Cortex of kidney (tissue), 1 donor: ENCODE data around the gene CRIP1.

Experiments
- DNase-seq: peaks from one replicate; lab custom pipeline; 2025; lab: John Stamatoyannopoulos, UW

The CRIP1 gene

DNA sequence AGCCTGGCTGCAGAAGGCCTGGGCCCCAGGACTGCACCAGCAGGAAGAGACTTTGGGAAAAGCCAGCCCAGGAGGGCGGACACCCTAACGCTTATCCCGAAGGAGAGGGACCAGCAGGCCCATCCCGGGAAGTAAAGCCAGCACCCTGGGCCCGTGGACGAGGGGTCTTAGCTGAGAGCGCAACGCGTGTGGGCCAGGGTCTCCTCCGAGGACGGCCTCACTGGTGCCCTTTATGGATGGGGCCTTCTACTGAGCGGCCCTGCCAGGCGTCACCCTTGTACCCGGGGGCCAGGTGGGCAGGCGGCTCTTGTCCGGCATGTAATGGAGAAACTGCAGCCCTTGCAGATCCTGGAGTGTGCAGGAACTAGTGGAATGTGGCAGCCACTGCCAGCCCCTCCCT lies 18.4 kb downstream of the CRIP1 start:
- DNase-seq, result no peak

DNA sequence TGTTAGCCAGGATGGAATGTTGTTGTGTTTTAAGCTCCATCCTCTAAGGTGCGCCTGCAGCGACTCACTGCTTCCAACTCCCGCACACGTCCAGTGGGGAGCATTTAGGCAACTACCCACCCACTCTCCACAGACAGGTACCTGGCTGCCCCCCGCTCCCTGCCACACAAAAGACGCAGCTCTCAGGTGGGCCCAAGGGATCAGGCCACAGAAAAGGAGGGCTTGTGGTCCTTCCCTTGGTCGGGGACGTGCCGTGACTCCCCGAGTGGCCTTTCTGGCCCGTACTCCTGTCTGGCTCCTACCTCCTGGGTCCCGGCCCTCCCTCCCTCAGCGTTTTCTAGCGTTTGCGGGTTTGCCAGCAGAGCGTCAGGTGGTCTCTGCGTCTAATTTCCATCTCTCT lies 20.6 kb downstream of the CRIP1 start:
- no peak for DNase-seq

DNA sequence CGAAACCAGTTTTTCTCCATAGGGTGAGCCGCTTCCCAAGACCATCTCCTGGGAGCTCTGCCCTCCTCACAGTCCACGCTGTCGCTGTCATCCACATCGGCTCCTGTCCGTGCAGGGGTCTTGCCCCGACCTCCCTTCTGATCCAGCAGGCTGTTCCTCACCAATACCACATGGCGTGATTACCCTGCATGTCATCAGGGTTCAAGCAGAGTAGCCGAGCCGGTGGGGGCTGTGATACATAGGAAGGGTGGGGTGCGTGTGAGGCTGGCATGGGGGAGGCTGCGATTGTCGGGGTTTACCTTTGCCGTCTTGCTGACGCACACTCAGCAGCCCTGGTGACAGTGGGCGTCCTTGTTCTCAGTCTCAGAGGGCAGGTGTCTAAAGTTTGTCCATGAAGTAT lies 21.4 kb downstream of the CRIP1 start:
- no peak for DNase-seq

- DNase-seq, result no peak
Measured at GRCh38 chr14:105508601-105509000, 21.9 kb downstream of the CRIP1 start.

DNA sequence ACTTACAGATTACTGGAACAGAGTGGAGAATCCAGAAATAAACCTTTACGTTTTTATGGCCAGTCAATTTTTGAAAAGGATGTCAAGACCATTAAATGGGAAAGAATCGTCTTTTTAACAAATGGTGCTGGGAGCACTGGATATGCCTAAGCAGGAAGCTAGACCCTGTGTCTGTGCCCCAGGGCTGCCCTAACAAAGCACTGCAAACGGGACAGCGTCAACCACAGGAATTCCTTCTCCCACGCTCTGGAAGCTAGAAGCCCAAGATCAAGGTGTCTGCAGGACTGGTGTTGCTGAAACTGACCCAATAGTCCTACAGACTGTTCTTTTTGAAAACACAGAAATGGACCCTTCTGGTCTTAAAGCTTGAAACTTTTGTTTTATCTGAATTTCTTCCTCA lies 30.4 kb downstream of the CRIP1 start:
- DNase-seq, result no peak

GRCh38 chr14:105519946-105520698 lies 33.4 kb downstream of the CRIP1 start:
- DNase-seq, result no peak

DNA sequence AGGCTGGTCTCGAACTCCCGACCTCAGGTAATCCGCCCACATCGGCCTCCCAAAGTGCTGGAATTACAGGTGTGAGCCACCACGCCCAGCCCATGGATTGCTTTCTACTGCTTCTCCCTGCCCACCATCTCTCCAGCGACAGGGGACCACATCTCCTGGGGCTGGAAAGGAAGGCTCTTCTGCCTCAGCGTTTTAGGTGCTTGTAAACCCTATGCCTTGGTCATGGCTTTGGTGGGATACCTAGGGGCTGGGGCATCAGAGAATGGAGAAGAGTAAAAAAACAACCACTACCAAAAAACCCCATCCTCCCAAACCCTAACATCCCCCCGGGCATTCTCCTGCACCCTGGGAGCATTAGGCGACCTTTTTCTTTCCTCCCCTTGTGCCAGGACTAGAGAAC lies 38.6 kb downstream of the CRIP1 start:
- DNase-seq, result no peak

GRCh38 chr14:105525861-105526775 lies 39.4 kb downstream of the CRIP1 start, which contains the start of gene TMEM121:
TMEM121 (plus strand) TSS chr14:105526583; CDS start chr14:105528835, 2,252 bp downstream.
- DNase-seq, result no peak

GRCh38 chr14:105526776-105527380 lies 40.2 kb downstream of the CRIP1 start:
- DNase-seq, result no peak

- no peak for DNase-seq
Measured at GRCh38 chr14:105527381-105527825, 40.7 kb downstream of the CRIP1 start.

GRCh38 chr14:105527826-105528585 lies 41.3 kb downstream of the CRIP1 start:
- no peak for DNase-seq

DNA sequence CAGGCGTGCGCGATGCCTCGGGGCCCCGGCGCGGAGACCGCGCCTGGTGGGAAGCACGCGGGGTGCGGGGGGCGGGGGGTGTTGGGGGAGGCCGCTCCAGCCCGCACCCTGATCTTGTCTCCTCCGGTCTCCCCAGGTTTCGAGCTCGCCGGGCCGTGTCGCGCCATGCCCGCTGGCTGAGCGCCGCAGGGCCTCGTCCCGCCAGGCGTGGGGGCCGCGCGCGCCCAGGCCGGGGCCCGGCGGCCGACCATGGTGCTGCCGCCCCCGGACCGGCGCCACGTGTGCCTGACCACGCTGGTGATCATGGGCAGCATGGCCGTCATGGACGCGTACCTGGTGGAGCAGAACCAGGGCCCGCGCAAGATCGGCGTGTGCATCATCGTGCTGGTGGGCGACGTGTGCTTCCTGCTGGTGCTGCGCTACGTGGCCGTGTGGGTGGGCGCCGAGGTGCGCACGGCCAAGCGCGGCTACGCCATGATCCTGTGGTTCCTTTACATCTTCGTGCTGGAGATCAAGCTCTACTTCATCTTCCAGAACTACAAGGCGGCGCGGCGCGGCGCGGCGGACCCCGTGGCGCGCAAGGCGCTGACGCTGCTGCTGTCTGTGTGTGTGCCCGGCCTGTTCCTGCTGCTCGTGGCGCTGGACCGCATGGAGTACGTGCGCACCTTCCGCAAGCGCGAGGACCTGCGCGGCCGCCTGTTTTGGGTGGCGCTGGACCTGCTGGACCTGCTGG lies 42.1 kb downstream of the CRIP1 start:
- DNase-seq, result no peak

DNA sequence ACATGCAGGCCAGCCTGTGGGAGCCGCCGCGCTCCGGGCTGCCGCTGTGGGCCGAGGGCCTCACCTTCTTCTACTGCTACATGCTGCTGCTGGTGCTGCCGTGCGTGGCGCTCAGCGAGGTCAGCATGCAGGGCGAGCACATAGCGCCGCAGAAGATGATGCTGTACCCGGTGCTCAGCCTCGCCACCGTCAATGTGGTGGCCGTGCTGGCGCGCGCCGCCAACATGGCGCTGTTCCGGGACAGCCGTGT lies 42.6 kb downstream of the CRIP1 start:
- no peak for DNase-seq

GRCh38 chr14:105529569-105530284 lies 43.0 kb downstream of the CRIP1 start:
- no peak for DNase-seq

GRCh38 chr14:105530285-105531087 lies 43.8 kb downstream of the CRIP1 start:
- no peak for DNase-seq

- no peak for DNase-seq
Measured at GRCh38 chr14:105531088-105531893, 44.6 kb downstream of the CRIP1 start.

DNA sequence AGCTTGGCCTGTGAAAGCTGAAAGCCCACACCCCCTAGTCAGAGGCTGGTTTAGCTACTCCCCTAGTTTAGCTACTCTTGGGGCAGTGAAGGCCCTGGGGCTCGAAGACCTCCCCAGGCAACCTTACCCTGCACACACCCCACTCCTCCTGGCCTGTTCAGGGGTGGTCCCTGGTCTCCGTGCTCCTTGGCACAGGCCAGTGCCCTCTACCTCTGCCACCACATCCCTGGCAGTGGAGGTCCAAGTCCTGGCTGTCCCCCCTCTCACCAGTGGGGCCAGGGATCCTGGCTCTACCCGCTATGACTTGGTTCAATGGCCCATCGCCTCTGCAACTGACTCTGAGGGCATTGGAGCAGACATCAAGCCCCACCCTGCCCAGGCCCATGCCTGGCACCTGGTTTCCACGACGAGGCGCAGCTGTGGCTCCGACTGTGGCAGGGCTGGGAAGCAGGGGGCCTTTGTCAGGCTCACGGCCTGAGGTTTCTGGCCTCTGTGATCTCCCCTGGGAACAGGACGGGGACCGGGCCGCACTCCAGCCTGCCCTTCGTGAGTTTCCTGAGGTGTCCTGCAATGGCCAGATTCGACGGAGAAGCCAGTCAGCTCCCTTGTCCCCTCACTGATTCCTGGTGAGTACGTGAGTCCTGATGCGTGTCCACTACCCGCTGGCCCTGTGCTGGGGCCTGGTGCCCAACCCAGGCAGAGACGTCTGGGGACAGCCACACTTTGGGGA lies 45.4 kb downstream of the CRIP1 start:
- no peak for DNase-seq

DNA sequence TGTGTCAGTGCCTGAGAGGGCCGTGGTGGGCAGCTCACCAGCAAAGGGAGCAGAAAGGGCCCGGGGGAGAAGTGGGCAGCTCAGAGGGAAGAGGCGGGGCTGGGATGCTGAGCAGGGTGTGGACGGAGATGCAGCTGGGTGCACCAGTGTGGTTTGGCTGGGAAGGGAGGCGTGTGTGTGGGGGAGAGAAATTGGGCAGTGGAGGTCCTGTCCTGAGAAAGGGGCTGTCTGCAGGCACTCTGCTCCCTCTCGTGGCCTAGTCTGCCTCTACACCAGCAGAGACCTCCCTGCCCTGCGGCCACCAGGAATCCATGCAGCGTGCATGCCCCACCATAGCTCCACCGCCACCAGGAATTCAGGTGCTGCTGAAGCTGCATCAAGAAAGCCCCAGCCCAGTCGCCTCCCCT lies 46.1 kb downstream of the CRIP1 start:
- DNase-seq, result no peak
